ENCODE results near the gene RPN2.

Gene RPN2

GRCh38 chr20:37259865-37260264 lies 80.7 kb downstream of the RPN2 start:
- Histone ChIP-seq H3K27me3 (ENCODE audit: control insufficient read depth, insufficient read depth, low read length) (no peaks in the 10 kb centered on the region), H3K4me1 (ENCODE audit: control insufficient read depth, low read depth, low read length) (peaks cover 20% of the 10 kb centered on the region), H3K9ac (ENCODE audit: low read length) (no peak overlapping the region), H3K36me3 (ENCODE audit: control insufficient read depth, low read depth, low read length) (no peaks in the 10 kb centered on the region), H3K4me3 (ENCODE audit: low read length) (no peak overlapping the region), H3K27ac (ENCODE audit: low read length) (no peak overlapping the region), H3K9me3 (ENCODE audit: control insufficient read depth, low read depth, low read length) (no peaks in the 10 kb centered on the region)

- no peaks in the 10 kb centered on the region for H3K36me3 ChIP-seq (ENCODE audit: control insufficient read depth, low read depth, low read length)
- H3K27me3 ChIP-seq (ENCODE audit: control insufficient read depth, insufficient read depth, low read length) = no peaks in the 10 kb centered on the region
- H3K4me3 ChIP-seq (ENCODE audit: low read length) = no peak overlapping the region
- H3K9ac ChIP-seq (ENCODE audit: low read length) = no peak overlapping the region
- H3K4me1 ChIP-seq (ENCODE audit: control insufficient read depth, low read depth, low read length) = peaks cover 20% of the 10 kb centered on the region
- H3K9me3 ChIP-seq (ENCODE audit: control insufficient read depth, low read depth, low read length) = no peaks in the 10 kb centered on the region
- no peak overlapping the region for H3K27ac ChIP-seq (ENCODE audit: low read length)
Measured at GRCh38 chr20:37260923-37261322, 81.8 kb downstream of the RPN2 start.

- Histone ChIP-seq H3K4me1 (ENCODE audit: control insufficient read depth, low read depth, low read length) (peaks cover 21% of the 10 kb centered on the region), H3K27ac (ENCODE audit: low read length) (no peak within 1 kb of the TSS), H3K9me3 (ENCODE audit: control insufficient read depth, low read depth, low read length) (no peaks in the 10 kb centered on the region), H3K27me3 (ENCODE audit: control insufficient read depth, insufficient read depth, low read length) (no peaks in the 10 kb centered on the region), H3K36me3 (ENCODE audit: control insufficient read depth, low read depth, low read length) (no peaks in the 10 kb centered on the region), H3K9ac (ENCODE audit: low read length) (no peak within 1 kb of the TSS), H3K4me3 (ENCODE audit: low read length) (no peak within 1 kb of the TSS)
Measured at GRCh38 chr20:37261714-37262113, 82.6 kb downstream of the RPN2 start, which contains the start of gene GHRH. TSS of gene GHRH (minus strand) at chr20:37261814. CDS start at chr20:37256889, 4,925 bp downstream.

GRCh38 chr20:37262505-37262904 lies 83.4 kb downstream of the RPN2 start:
- Histone ChIP-seq H3K9me3 (ENCODE audit: control insufficient read depth, low read depth, low read length) (no peaks in the 10 kb centered on the region), H3K4me1 (ENCODE audit: control insufficient read depth, low read depth, low read length) (peaks cover 29% of the 10 kb centered on the region), H3K4me3 (ENCODE audit: low read length) (no peak overlapping the region), H3K27me3 (ENCODE audit: control insufficient read depth, insufficient read depth, low read length) (no peaks in the 10 kb centered on the region), H3K9ac (ENCODE audit: low read length) (no peak overlapping the region), H3K36me3 (ENCODE audit: control insufficient read depth, low read depth, low read length) (no peaks in the 10 kb centered on the region), H3K27ac (ENCODE audit: low read length) (no peak overlapping the region)

GRCh38 chr20:37263686-37264085 lies 84.6 kb downstream of the RPN2 start:
- Histone ChIP-seq H3K4me1 (ENCODE audit: control insufficient read depth, low read depth, low read length) (peaks cover 31% of the 10 kb centered on the region), H3K9me3 (ENCODE audit: control insufficient read depth, low read depth, low read length) (no peaks in the 10 kb centered on the region), H3K27ac (ENCODE audit: low read length) (no peak overlapping the region), H3K9ac (ENCODE audit: low read length) (no peak overlapping the region), H3K27me3 (ENCODE audit: control insufficient read depth, insufficient read depth, low read length) (no peaks in the 10 kb centered on the region), H3K36me3 (ENCODE audit: control insufficient read depth, low read depth, low read length) (no peaks in the 10 kb centered on the region), H3K4me3 (ENCODE audit: low read length) (no peak overlapping the region)

GRCh38 chr20:37265152-37265551 lies 86.0 kb downstream of the RPN2 start:
- Histone ChIP-seq H3K27ac (ENCODE audit: low read length) (no peak overlapping the region), H3K27me3 (ENCODE audit: control insufficient read depth, insufficient read depth, low read length) (no peaks in the 10 kb centered on the region), H3K4me1 (ENCODE audit: control insufficient read depth, low read depth, low read length) (peaks cover 19% of the 10 kb centered on the region), H3K9ac (ENCODE audit: low read length) (no peak overlapping the region), H3K4me3 (ENCODE audit: low read length) (no peak overlapping the region), H3K9me3 (ENCODE audit: control insufficient read depth, low read depth, low read length) (no peaks in the 10 kb centered on the region), H3K36me3 (ENCODE audit: control insufficient read depth, low read depth, low read length) (no peaks in the 10 kb centered on the region)

GRCh38 chr20:37266940-37267666 lies 88.0 kb downstream of the RPN2 start:
- Histone ChIP-seq H3K9ac (ENCODE audit: low read length) (peak overlapping the region; percentile 69), H3K36me3 (ENCODE audit: control insufficient read depth, low read depth, low read length) (no peaks in the 10 kb centered on the region), H3K27me3 (ENCODE audit: control insufficient read depth, insufficient read depth, low read length) (no peaks in the 10 kb centered on the region), H3K4me3 (ENCODE audit: low read length) (peak overlapping the region; percentile 22), H3K27ac (ENCODE audit: low read length) (peak overlapping the region; percentile 89), H3K4me1 (ENCODE audit: control insufficient read depth, low read depth, low read length) (peaks cover 19% of the 10 kb centered on the region), H3K9me3 (ENCODE audit: control insufficient read depth, low read depth, low read length) (no peaks in the 10 kb centered on the region)

GRCh38 chr20:37267667-37268313 lies 88.7 kb downstream of the RPN2 start:
- Histone ChIP-seq H3K4me3 (ENCODE audit: low read length) (peak overlapping the region; percentile 22), H3K4me1 (ENCODE audit: control insufficient read depth, low read depth, low read length) (peaks cover 19% of the 10 kb centered on the region), H3K27ac (ENCODE audit: low read length) (peak overlapping the region; percentile 89), H3K27me3 (ENCODE audit: control insufficient read depth, insufficient read depth, low read length) (no peaks in the 10 kb centered on the region), H3K9ac (ENCODE audit: low read length) (peak overlapping the region; percentile 69), H3K36me3 (ENCODE audit: control insufficient read depth, low read depth, low read length) (no peaks in the 10 kb centered on the region), H3K9me3 (ENCODE audit: control insufficient read depth, low read depth, low read length) (no peaks in the 10 kb centered on the region)

- Histone ChIP-seq H3K27ac (ENCODE audit: low read length) (no peak overlapping the region), H3K36me3 (ENCODE audit: control insufficient read depth, low read depth, low read length) (no peaks in the 10 kb centered on the region), H3K4me1 (ENCODE audit: control insufficient read depth, low read depth, low read length) (peaks cover 19% of the 10 kb centered on the region), H3K4me3 (ENCODE audit: low read length) (no peak overlapping the region), H3K9me3 (ENCODE audit: control insufficient read depth, low read depth, low read length) (no peaks in the 10 kb centered on the region), H3K27me3 (ENCODE audit: control insufficient read depth, insufficient read depth, low read length) (no peaks in the 10 kb centered on the region), H3K9ac (ENCODE audit: low read length) (no peak overlapping the region)
Measured at GRCh38 chr20:37270576-37271420, 91.7 kb downstream of the RPN2 start.

- Histone ChIP-seq H3K27ac (ENCODE audit: low read length) (no peak overlapping the region), H3K9ac (ENCODE audit: low read length) (no peak overlapping the region), H3K4me1 (ENCODE audit: control insufficient read depth, low read depth, low read length) (peaks cover 19% of the 10 kb centered on the region), H3K9me3 (ENCODE audit: control insufficient read depth, low read depth, low read length) (no peaks in the 10 kb centered on the region), H3K36me3 (ENCODE audit: control insufficient read depth, low read depth, low read length) (no peaks in the 10 kb centered on the region), H3K27me3 (ENCODE audit: control insufficient read depth, insufficient read depth, low read length) (no peaks in the 10 kb centered on the region), H3K4me3 (ENCODE audit: low read length) (no peak overlapping the region)
Measured at GRCh38 chr20:37271421-37271768, 92.3 kb downstream of the RPN2 start.

- H3K27me3 ChIP-seq (ENCODE audit: control insufficient read depth, insufficient read depth, low read length) = no peaks in the 10 kb centered on the region
- no peaks in the 10 kb centered on the region for H3K9me3 ChIP-seq (ENCODE audit: control insufficient read depth, low read depth, low read length)
- no peaks in the 10 kb centered on the region for H3K4me1 ChIP-seq (ENCODE audit: control insufficient read depth, low read depth, low read length)
- no peak overlapping the region for H3K4me3 ChIP-seq (ENCODE audit: low read length)
- H3K27ac ChIP-seq (ENCODE audit: low read length) = no peak overlapping the region
- H3K36me3 ChIP-seq (ENCODE audit: control insufficient read depth, low read depth, low read length) = no peaks in the 10 kb centered on the region
- H3K9ac ChIP-seq (ENCODE audit: low read length) = no peak overlapping the region
Measured at GRCh38 chr20:37273988-37274387, 94.9 kb downstream of the RPN2 start.
